CD4-positive, alpha-beta memory T cell (primary cell): ENCODE results near the gene RPS21. TPM values are rescaled to one million over a fixed set of nuclear protein-coding genes. Genes with fewer than 3 reads are reported as not detected.

Experiments used
- CTCF ChIA-PET: fragments of 350-600 bp; sonication (Branson Sonifier 250); formaldehyde crosslinking; loops from one replicate; lab custom pipeline; 2021; ENCODE audit warnings: inconsistent platforms; ENCODE audit not compliant: partially characterized antibody; lab: Charles Lee
- POLR2A ChIA-PET: fragments of 350-600 bp; sonication (Branson Sonifier 250); formaldehyde crosslinking; loops from one replicate; lab custom pipeline; 2021; ENCODE audit not compliant: partially characterized antibody; lab: Charles Lee
- DNase-seq, 5 donors: peaks; one replicate each; pipeline versions ENCODE4 v3.0.0 to v3.0.0-alpha.2; 2020 to 2022; ENCODE audit warnings: mixed read lengths in 1 of 5
- H3K27ac ChIP-seq: one replicate; pipeline ENCODE4 v1.7.0; 2013; ENCODE audit warnings: low read depth, low read length
- H3K27me3 ChIP-seq: 2 replicates; pipeline ENCODE4 v1.7.0; 2013; ENCODE audit warnings: mild to moderate bottlenecking, low read length, moderate library complexity; ENCODE audit not compliant: insufficient read depth
- H3K36me3 ChIP-seq: 2 replicates; pipeline ENCODE4 v1.7.0; 2013; ENCODE audit warnings: mild to moderate bottlenecking, low read length, moderate library complexity; ENCODE audit not compliant: insufficient read depth
- H3K4me1 ChIP-seq: 2 replicates; pipeline ENCODE4 v1.7.0; 2013; ENCODE audit warnings: mild to moderate bottlenecking, low read length, moderate library complexity; ENCODE audit not compliant: insufficient read depth
- H3K4me3 ChIP-seq, 2 donors: one replicate each; pipeline ENCODE4 v1.7.0; 2013; ENCODE audit warnings: low read length in 2 of 2, mild to moderate bottlenecking in 1 of 2
- H3K9me3 ChIP-seq, 2 donors: one replicate each; pipeline ENCODE4 v1.7.0; 2013; ENCODE audit warnings: low read length in 2 of 2, control low read depth in 1 of 2; ENCODE audit not compliant: control insufficient read depth in 1 of 2
- H3K27ac Mint-ChIP-seq, 7 donors: one replicate each; pipeline ENCODE4 v1.8.0; 2020 to 2021; ENCODE audit warnings: mixed read lengths in 7 of 7, mild to moderate bottlenecking in 6 of 7, inconsistent platforms in 3 of 7, moderate library complexity in 3 of 7
- H3K27me3 Mint-ChIP-seq, 2 donors: one replicate each; pipeline ENCODE4 v1.8.0; 2020 to 2021; ENCODE audit warnings: mixed read lengths in 2 of 2
- H3K36me3 Mint-ChIP-seq, 2 donors: one replicate each; pipeline ENCODE4 v1.8.0; 2020 to 2021; ENCODE audit warnings: mixed read lengths in 2 of 2, inconsistent platforms in 1 of 2, mild to moderate bottlenecking in 1 of 2
- H3K4me1 Mint-ChIP-seq, 4 donors: one replicate each; pipeline ENCODE4 v1.8.0; 2020 to 2021; ENCODE audit warnings: mixed read lengths in 4 of 4, mild to moderate bottlenecking in 1 of 4
- H3K4me3 Mint-ChIP-seq, 8 donors: one replicate each; pipeline ENCODE4 v1.8.0; 2020 to 2021; ENCODE audit warnings: mixed read lengths in 8 of 8, mild to moderate bottlenecking in 7 of 8, moderate library complexity in 6 of 8, inconsistent platforms in 3 of 8
- H3K9me3 Mint-ChIP-seq, 8 donors: one replicate each; pipeline ENCODE4 v1.8.0; 2020 to 2021; ENCODE audit warnings: mixed read lengths in 8 of 8, mild to moderate bottlenecking in 5 of 8, inconsistent platforms in 3 of 8, moderate library complexity in 1 of 8
- intact Hi-C: fragments of 100-400 bp; cut with micrococcal nuclease; formaldehyde crosslinking; loops from one replicate; pipeline ENCODE4 v1.15.1; 2023
- polyA plus RNA-seq, 2 donors: library from polyadenylated mRNA; unstranded; fragments of 300-500 nt; fragmentation: Illumina TruSeq; gene quantifications; one replicate each; pipeline ENCODE4 v1.2.3, GENCODE V29; 2021
- total RNA-seq, 2 experiments: library from RNA; stranded (reverse); gene quantifications; one replicate each; pipeline ENCODE4 v1.2.3, GENCODE V29; 2021

RPS21 gene
- total and polyA plus RNA-seq, 4 experiments from 2014 or later: 1,968 to 3,368 (median 2,948) TPM

DNA sequence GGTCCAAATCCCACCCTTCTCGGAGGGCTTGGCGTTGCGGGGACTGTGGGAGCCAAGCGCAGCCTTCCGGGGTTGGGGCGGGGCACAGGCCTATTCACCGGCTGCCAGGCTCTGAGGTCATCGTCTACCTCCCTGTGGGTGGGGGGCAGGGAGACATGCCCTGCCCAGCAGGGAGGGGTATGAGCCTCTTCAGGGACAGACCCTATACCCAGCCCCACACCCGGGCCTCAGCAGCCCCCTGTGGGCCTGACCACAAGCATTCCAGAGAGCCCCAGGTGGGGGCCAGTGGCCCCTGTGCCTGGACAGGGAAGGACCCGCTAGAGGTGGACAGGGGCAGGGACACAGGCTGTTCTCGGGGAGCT, 31.4 kb upstream of the RPS21 start:
- Mint-ChIP-seq H3K27me3 (peaks cover 0 to 2% of the 10 kb centered on the region in 2 donors), H3K9me3 (no peaks in the 10 kb centered on the region), H3K27ac (no peak overlapping the region), H3K36me3 (no peaks in the 10 kb centered on the region), H3K4me3 (no peak overlapping the region), H3K4me1 (no peaks in the 10 kb centered on the region)
- DNase-seq: peak in 1 of 5 donors; percentile 31
- H3K27ac ChIP-seq: no peak overlapping the region
- H3K4me1 ChIP-seq: no peaks in the 10 kb centered on the region
- no peaks in the 10 kb centered on the region for H3K27me3 ChIP-seq
- no peaks in the 10 kb centered on the region for H3K9me3 ChIP-seq
- POLR2A ChIA-PET: no interaction called here
- H3K4me3 ChIP-seq: no peak overlapping the region
- CTCF ChIA-PET: no interaction called here
- intact Hi-C loops: no loop called here
- no peaks in the 10 kb centered on the region for H3K36me3 ChIP-seq

DNA sequence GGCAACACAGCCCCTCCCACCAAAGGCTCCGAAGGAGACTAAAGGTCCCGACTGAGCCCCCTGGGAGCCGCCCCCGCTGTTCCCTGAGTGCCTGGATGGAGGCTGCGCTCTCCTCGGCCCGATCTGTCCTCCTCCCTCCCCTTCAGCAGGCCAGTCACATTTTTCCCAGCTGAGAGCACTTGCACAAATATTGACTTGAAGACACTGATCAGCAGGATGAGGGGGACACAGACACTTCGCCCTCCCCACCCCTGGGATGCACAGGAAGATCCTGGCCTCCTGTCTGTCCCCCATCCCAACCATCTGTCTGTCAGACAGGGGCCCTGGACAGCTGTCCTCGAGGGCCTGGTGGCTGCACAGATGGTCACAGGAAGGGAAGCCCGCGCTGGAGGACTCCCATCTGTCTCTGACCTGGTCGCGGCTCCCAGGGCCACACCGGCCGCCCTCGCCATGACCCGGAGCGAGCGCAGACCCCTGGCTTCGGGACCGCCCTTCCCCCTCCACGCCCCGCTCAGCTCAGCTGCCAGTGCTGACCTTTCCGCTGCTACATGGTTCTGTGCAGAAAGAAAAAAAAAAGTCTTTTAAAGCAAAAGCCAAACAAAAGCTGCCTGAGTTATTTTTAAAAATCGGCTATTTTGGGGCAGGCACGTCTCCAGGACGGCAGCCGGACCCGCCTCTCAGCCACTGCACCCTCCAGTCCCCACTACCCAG, 30.9 kb upstream of the RPS21 start:
- Histone ChIP-seq H3K27ac (no peak overlapping the region), H3K36me3 (no peaks in the 10 kb centered on the region), H3K9me3 (no peaks in the 10 kb centered on the region), H3K4me1 (no peaks in the 10 kb centered on the region), H3K27me3 (no peaks in the 10 kb centered on the region), H3K4me3 (no peak overlapping the region)
- Mint-ChIP-seq H3K4me3 (no peak overlapping the region), H3K27ac (no peak overlapping the region), H3K9me3 (no peaks in the 10 kb centered on the region), H3K4me1 (no peaks in the 10 kb centered on the region), H3K27me3 (peaks cover 0 to 2% of the 10 kb centered on the region in 2 donors), H3K36me3 (no peaks in the 10 kb centered on the region)
- CTCF ChIA-PET: no interaction called here
- intact Hi-C loops: no loop called here
- POLR2A ChIA-PET: no interaction called here
- DNase-seq: peak in 1 of 5 donors; percentile 25

DNA sequence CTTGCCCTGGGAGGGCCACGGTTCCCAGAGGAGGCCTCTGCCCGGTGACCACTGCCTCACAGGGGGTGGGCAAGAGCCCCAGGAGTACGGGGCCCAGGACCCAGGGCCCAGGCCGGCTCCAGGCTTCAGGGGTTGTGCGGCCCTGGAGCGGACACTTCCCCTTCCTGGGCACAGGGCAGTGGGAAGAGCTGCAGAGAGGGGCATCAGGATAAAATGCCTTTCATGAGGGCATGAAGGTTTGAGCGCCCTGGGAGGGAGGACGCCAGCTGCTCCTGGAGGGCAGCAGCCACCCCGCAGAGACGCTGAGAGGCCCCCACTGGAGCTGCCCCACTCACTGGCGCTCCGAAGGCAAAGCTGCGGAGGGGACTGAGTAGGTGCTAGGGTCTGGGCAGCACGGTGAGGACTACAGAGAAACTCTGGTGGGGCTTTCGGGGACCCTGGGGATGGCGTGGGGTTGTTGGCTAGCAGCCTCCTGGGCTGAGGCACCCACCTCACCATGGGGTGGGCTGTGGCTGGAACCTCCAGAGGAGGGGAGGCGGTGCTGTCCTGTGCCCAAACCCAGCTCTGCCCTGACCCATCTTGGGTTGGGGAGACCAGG, 30.2 kb upstream of the RPS21 start:
- Mint-ChIP-seq H3K4me1 (no peaks in the 10 kb centered on the region), H3K4me3 (no peak overlapping the region), H3K27ac (no peak overlapping the region), H3K27me3 (peaks cover 0 to 2% of the 10 kb centered on the region in 2 donors), H3K36me3 (no peaks in the 10 kb centered on the region), H3K9me3 (no peaks in the 10 kb centered on the region)
- H3K27ac ChIP-seq: no peak overlapping the region
- CTCF ChIA-PET: no interaction called here
- intact Hi-C loops: no loop called here
- H3K4me1 ChIP-seq: no peaks in the 10 kb centered on the region
- no peaks in the 10 kb centered on the region for H3K27me3 ChIP-seq
- DNase-seq: peak in 1 of 5 donors; percentile 7
- H3K4me3 ChIP-seq: no peak overlapping the region
- no peaks in the 10 kb centered on the region for H3K9me3 ChIP-seq
- POLR2A ChIA-PET: no interaction called here
- H3K36me3 ChIP-seq: no peaks in the 10 kb centered on the region

DNA sequence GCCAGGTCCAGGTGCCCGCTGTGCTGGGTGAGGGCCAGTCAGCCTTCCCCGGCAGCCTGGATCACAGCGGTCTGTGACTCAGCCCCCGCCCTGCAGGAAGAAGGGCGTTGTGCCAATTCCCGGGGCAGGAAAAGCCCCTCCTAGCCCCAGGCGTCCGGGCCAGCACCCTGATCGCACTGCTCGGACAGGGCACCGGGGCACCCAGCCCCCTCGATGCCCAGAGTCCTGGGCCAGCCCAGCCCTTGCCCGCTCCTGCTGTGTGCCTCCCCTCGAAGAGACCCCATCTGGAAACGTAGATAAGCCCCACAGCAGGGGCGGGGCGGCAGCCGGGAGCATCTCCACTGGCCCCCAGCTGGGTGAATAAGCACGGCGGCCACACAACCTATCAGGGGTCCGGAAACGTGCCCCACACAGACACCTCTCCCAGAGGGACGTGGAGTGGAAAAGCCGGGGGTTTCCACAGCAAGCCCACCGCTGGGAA, 29.7 kb upstream of the RPS21 start:
- Histone ChIP-seq H3K4me3 (no peak overlapping the region), H3K4me1 (no peaks in the 10 kb centered on the region), H3K27me3 (no peaks in the 10 kb centered on the region), H3K9me3 (no peaks in the 10 kb centered on the region), H3K27ac (no peak overlapping the region), H3K36me3 (no peaks in the 10 kb centered on the region)
- intact Hi-C loops: no loop called here
- Mint-ChIP-seq H3K4me3 (no peak overlapping the region), H3K36me3 (no peaks in the 10 kb centered on the region), H3K4me1 (no peaks in the 10 kb centered on the region), H3K9me3 (no peaks in the 10 kb centered on the region), H3K27ac (no peak overlapping the region), H3K27me3 (peaks cover 0 to 2% of the 10 kb centered on the region in 2 donors)
- peak in 1 of 5 donors; percentile 17 for DNase-seq
- ChIA-PET POLR2A (no interaction called here), CTCF (no interaction called here)

DNA sequence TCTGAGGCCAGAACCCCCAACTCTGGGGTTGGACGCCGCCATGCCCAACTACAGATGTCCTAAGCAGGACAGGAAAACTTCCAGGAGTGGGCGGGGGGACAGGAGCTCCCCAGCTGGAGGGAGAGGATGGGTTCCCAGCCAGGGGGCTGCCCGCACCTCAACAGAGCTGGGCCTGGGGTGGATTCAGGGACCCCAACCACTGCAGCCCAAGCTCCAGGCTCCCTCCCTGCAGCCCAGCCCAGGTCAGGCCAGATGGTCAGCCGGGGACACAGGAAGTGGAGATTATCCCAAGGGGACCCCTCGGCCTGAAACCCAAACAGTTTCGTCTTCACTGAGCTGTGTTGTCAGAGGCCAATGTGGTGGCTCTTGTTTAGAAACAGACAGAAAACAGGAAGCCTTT, 29.2 kb upstream of the RPS21 start:
- peaks cover 0 to 2% of the 10 kb centered on the region in 2 donors for H3K27me3 Mint-ChIP-seq
- CTCF ChIA-PET: no interaction called here
- intact Hi-C loops: no loop called here

DNA sequence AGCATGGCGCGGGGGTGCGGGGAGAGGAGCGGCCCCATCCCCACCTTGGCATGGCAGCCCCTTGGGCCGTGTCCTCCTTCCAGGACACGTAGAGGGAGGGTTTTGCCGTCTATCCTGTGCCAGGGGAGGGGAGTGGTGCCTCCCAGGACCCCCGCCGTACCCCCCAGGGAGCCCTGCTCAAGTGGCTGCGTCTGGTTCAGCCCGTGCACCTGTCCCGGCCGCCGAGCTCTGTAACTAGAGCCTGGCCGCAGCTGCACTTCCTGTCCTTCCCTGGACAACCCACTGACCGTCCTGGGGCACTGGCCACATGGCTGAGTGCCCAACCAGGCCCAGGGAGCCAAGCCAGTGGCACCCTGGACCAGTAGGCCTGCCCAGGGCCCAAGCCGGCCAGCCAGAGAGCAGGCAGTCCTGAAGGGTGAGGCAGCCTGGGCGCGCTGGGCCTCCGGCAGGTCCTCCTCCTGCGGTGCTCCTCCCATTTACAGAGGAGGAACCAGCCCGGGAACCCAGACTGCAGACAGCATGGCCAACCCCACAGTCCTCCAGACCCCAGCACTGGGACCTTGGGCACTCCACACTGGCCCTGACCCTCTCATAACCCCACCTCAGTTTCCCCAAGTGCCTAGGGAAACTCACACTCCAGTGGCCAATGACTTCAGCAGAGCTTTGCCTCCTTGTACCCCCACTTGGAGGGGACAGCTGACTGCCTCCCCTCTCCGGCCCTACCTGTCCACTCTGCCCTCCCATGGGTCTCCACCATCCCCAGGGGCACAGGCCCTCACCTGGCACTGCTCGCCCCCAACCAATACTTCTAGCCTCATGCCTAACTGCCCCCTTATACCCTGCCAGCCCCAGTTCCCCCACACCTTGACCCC, 28.5 kb upstream of the RPS21 start:
- POLR2A ChIA-PET: no interaction called here
- intact Hi-C loops: no loop called here
- Mint-ChIP-seq H3K9me3 (no peaks in the 10 kb centered on the region), H3K36me3 (no peaks in the 10 kb centered on the region), H3K27ac (no peak overlapping the region), H3K4me3 (no peak overlapping the region), H3K4me1 (no peaks in the 10 kb centered on the region), H3K27me3 (peaks cover 0 to 2% of the 10 kb centered on the region in 2 donors)
- H3K4me1 ChIP-seq: no peaks in the 10 kb centered on the region
- no peak overlapping the region for H3K27ac ChIP-seq
- H3K4me3 ChIP-seq: no peak overlapping the region
- peak in 1 of 5 donors; percentile 22 for DNase-seq
- CTCF ChIA-PET: no interaction called here
- no peaks in the 10 kb centered on the region for H3K27me3 ChIP-seq
- no peaks in the 10 kb centered on the region for H3K9me3 ChIP-seq
- no peaks in the 10 kb centered on the region for H3K36me3 ChIP-seq

More for the DNA sequence above, 29.2 kb upstream of the RPS21 start:
- no peak for DNase-seq
- Mint-ChIP-seq H3K4me3 (no peak overlapping the region), H3K36me3 (no peaks in the 10 kb centered on the region), H3K27ac (no peak overlapping the region), H3K9me3 (no peaks in the 10 kb centered on the region), H3K4me1 (no peaks in the 10 kb centered on the region)
- POLR2A ChIA-PET: no interaction called here
- H3K36me3 ChIP-seq: no peaks in the 10 kb centered on the region
- H3K27me3 ChIP-seq: no peaks in the 10 kb centered on the region
- H3K4me1 ChIP-seq: no peaks in the 10 kb centered on the region
- H3K4me3 ChIP-seq: no peak overlapping the region
- no peaks in the 10 kb centered on the region for H3K9me3 ChIP-seq
- H3K27ac ChIP-seq: no peak overlapping the region

DNA sequence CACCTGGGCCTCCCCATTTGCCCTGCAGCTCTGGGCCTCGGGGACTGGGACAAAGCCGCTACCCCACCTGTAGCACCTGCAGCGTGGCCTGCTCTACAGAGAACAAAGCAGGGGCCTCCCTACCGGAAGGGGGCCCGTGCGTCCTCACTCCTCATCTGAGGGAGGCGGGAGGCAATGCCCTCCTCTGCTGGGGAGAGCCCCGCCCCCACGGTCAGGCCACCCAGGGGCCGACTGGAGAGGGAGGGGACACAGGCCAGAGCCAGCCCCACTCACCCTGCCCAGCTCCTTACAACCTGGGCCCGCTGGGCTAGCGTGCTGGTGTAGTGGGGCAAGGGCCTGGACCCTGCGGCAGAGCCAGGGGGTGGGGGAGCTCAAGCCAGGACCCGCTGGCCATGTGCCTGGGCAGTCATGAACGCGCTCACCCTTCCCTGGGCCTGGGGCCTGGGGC, 27.8 kb upstream of the RPS21 start:
- Mint-ChIP-seq H3K4me1 (no peaks in the 10 kb centered on the region), H3K27me3 (peaks cover 0 to 2% of the 10 kb centered on the region in 2 donors), H3K36me3 (no peaks in the 10 kb centered on the region), H3K27ac (no peak overlapping the region), H3K4me3 (no peak overlapping the region), H3K9me3 (no peaks in the 10 kb centered on the region)
- Histone ChIP-seq H3K4me1 (no peaks in the 10 kb centered on the region), H3K9me3 (no peaks in the 10 kb centered on the region), H3K36me3 (no peaks in the 10 kb centered on the region), H3K4me3 (no peak overlapping the region), H3K27me3 (no peaks in the 10 kb centered on the region), H3K27ac (no peak overlapping the region)
- DNase-seq: no peak
- CTCF ChIA-PET: no interaction called here
- POLR2A ChIA-PET: no interaction called here
- intact Hi-C loops: no loop called here
